Measurements from ENCODE around the gene ZNF408.

DNA sequence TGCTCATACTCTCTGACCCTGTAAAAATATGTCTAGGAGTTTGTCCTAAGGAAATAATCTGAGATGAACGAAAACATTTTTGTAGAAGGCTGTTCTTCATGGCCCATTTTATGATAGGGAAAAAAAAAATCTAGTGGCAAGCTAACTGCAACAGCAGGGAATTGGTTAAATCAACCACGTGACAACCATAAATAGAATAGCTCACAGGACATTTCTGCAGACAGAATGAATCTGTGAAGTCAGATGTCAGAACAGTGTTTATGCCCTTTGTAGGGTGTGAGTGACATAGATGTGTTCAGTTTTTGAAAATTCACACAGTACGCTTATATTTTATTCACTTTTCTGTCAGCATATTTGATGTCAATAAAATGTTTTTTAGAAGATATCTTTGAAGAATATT, 16.5 kb upstream of the ZNF408 start:
- TF ChIP-seq CTCF (optimal IDR thresholded peaks at IDR 0.05 in 1 of 3, IDR thresholded peaks at IDR 0.05 in 1 of 3, conservative IDR thresholded peaks at IDR 0.05 in 1 of 3; ENCODE audit: extremely low read depth in 1 of 3, insufficient read depth in 2 of 3, low read length in 3 of 3) (no peak), EZH2 (IDR thresholded peaks at IDR 0.05; ENCODE audit: low read length) (no peak)

Measured in keratinocyte (primary cell).